Measurements from ENCODE around the gene GRK1.
"Not testable (repeated sequence)": the region's sequence is repeated elsewhere in the genome, so short reads cannot be mapped to it uniquely, and the experiment has no call there.

The GRK1 gene

GRCh38 chr13:113666951-113667701 is at the start of gene GRK1:
GRK1 (plus strand) TSS chr13:113667219; CDS start chr13:113667387, 168 bp downstream.
- Histone ChIP-seq H3K4me3 (ENCODE audit: low read depth in 1 of 5, low read length in 5 of 5) (no peak within 1 kb of the TSS), H3K9ac (ENCODE audit: low read length in 5 of 5) (no peak within 1 kb of the TSS), H3K9me3 (ENCODE audit: control insufficient read depth in 5 of 5, low read length in 5 of 5) (peaks cover 0 to 4% (median under 1%) of the 10 kb centered on the region in 5 donors), H3K27me3 (ENCODE audit: control insufficient read depth in 5 of 5, insufficient read depth in 4 of 5, low read length in 5 of 5) (peaks cover 0 to 13% (median 9%) of the 10 kb centered on the region in 5 donors), H3K36me3 (ENCODE audit: control insufficient read depth in 5 of 5, insufficient read depth in 5 of 5, low read length in 5 of 5) (no peaks in the 10 kb centered on the region), H3K4me1 (ENCODE audit: control insufficient read depth in 5 of 5, insufficient read depth in 5 of 5, low read length in 5 of 5) (no peaks in the 10 kb centered on the region), H3K27ac (ENCODE audit: low read depth, low read length) (no peak within 1 kb of the TSS)

- Histone ChIP-seq H3K36me3 (ENCODE audit: control insufficient read depth in 5 of 5, insufficient read depth in 5 of 5, low read length in 5 of 5) (peaks cover 0 to 26% (median 5%) of the 10 kb centered on the region in 5 donors), H3K9me3 (ENCODE audit: control insufficient read depth in 5 of 5, low read length in 5 of 5) (no peaks in the 10 kb centered on the region), H3K4me1 (ENCODE audit: control insufficient read depth in 5 of 5, insufficient read depth in 5 of 5, low read length in 5 of 5) (peaks cover 0 to 4% (median 0%) of the 10 kb centered on the region in 5 donors), H3K27me3 (ENCODE audit: control insufficient read depth in 5 of 5, insufficient read depth in 4 of 5, low read length in 5 of 5) (no peaks in the 10 kb centered on the region), H3K9ac (ENCODE audit: low read length in 5 of 5) (no peak overlapping the region), H3K4me3 (ENCODE audit: low read depth in 1 of 5, low read length in 5 of 5) (no peak overlapping the region), H3K27ac (ENCODE audit: low read depth, low read length) (no peak overlapping the region)
Observed at GRCh38 chr13:113617961-113618360, 49.1 kb upstream of the GRK1 start.

- Histone ChIP-seq H3K36me3 (ENCODE audit: control insufficient read depth in 5 of 5, insufficient read depth in 5 of 5, low read length in 5 of 5) (peaks cover 0 to 31% (median 10%) of the 10 kb centered on the region in 5 donors), H3K4me3 (ENCODE audit: low read depth in 1 of 5, low read length in 5 of 5) (no peak overlapping the region), H3K4me1 (ENCODE audit: control insufficient read depth in 5 of 5, insufficient read depth in 5 of 5, low read length in 5 of 5) (peaks cover 0 to 4% (median 0%) of the 10 kb centered on the region in 5 donors)
Observed at GRCh38 chr13:113618455-113618854, 48.6 kb upstream of the GRK1 start.

GRCh38 chr13:113620036-113620796 is 46.8 kb upstream of the GRK1 start:
- peaks cover 0 to 31% (median 17%) of the 10 kb centered on the region in 5 donors for H3K36me3 ChIP-seq (ENCODE audit: control insufficient read depth in 5 of 5, insufficient read depth in 5 of 5, low read length in 5 of 5)
- H3K4me3 ChIP-seq (ENCODE audit: low read depth in 1 of 5, low read length in 5 of 5): no peak overlapping the region
- H3K9me3 ChIP-seq (ENCODE audit: control insufficient read depth in 5 of 5, low read length in 5 of 5): no peaks in the 10 kb centered on the region
- no peak overlapping the region for H3K9ac ChIP-seq (ENCODE audit: low read length in 5 of 5)
- peaks cover 0 to 4% (median 0%) of the 10 kb centered on the region in 5 donors for H3K4me1 ChIP-seq (ENCODE audit: control insufficient read depth in 5 of 5, insufficient read depth in 5 of 5, low read length in 5 of 5)
- H3K27ac ChIP-seq (ENCODE audit: low read depth, low read length): no peak overlapping the region
- no peaks in the 10 kb centered on the region for H3K27me3 ChIP-seq (ENCODE audit: control insufficient read depth in 5 of 5, insufficient read depth in 4 of 5, low read length in 5 of 5)

More at GRCh38 chr13:113618455-113618854, 48.6 kb upstream of the GRK1 start:
- H3K9ac ChIP-seq (ENCODE audit: low read length in 5 of 5): no peak overlapping the region
- H3K27ac ChIP-seq (ENCODE audit: low read depth, low read length): no peak overlapping the region
- no peaks in the 10 kb centered on the region for H3K9me3 ChIP-seq (ENCODE audit: control insufficient read depth in 5 of 5, low read length in 5 of 5)
- no peaks in the 10 kb centered on the region for H3K27me3 ChIP-seq (ENCODE audit: control insufficient read depth in 5 of 5, insufficient read depth in 4 of 5, low read length in 5 of 5)

GRCh38 chr13:113621046-113621445 is 46.0 kb upstream of the GRK1 start:
- H3K9ac ChIP-seq (ENCODE audit: low read length in 5 of 5): no peak overlapping the region
- H3K27ac ChIP-seq (ENCODE audit: low read depth, low read length): no peak overlapping the region
- no peak overlapping the region for H3K4me3 ChIP-seq (ENCODE audit: low read depth in 1 of 5, low read length in 5 of 5)
- H3K9me3 ChIP-seq (ENCODE audit: control insufficient read depth in 5 of 5, low read length in 5 of 5): no peaks in the 10 kb centered on the region
- H3K36me3 ChIP-seq (ENCODE audit: control insufficient read depth in 5 of 5, insufficient read depth in 5 of 5, low read length in 5 of 5): peaks cover 0 to 29% (median 17%) of the 10 kb centered on the region in 5 donors
- no peaks in the 10 kb centered on the region for H3K27me3 ChIP-seq (ENCODE audit: control insufficient read depth in 5 of 5, insufficient read depth in 4 of 5, low read length in 5 of 5)
- H3K4me1 ChIP-seq (ENCODE audit: control insufficient read depth in 5 of 5, insufficient read depth in 5 of 5, low read length in 5 of 5): peaks cover 2 to 7% (median 2%) of the 10 kb centered on the region in 5 donors

GRCh38 chr13:113621498-113621897 is 45.5 kb upstream of the GRK1 start:
- not testable (repeated sequence) for H3K4me3 ChIP-seq (ENCODE audit: low read depth in 1 of 5, low read length in 5 of 5); H3K4me1 ChIP-seq (ENCODE audit: control insufficient read depth in 5 of 5, insufficient read depth in 5 of 5, low read length in 5 of 5); H3K27me3 ChIP-seq (ENCODE audit: control insufficient read depth in 5 of 5, insufficient read depth in 4 of 5, low read length in 5 of 5); H3K9me3 ChIP-seq (ENCODE audit: control insufficient read depth in 5 of 5, low read length in 5 of 5); H3K27ac ChIP-seq (ENCODE audit: low read depth, low read length); H3K9ac ChIP-seq (ENCODE audit: low read length in 5 of 5)
- peaks cover 0 to 29% (median 17%) of the 10 kb centered on the region in 5 donors for H3K36me3 ChIP-seq (ENCODE audit: control insufficient read depth in 5 of 5, insufficient read depth in 5 of 5, low read length in 5 of 5)

- not testable (repeated sequence) for H3K27ac ChIP-seq (ENCODE audit: low read depth, low read length); H3K27me3 ChIP-seq (ENCODE audit: control insufficient read depth in 5 of 5, insufficient read depth in 4 of 5, low read length in 5 of 5); H3K4me3 ChIP-seq (ENCODE audit: low read depth in 1 of 5, low read length in 5 of 5); H3K4me1 ChIP-seq (ENCODE audit: control insufficient read depth in 5 of 5, insufficient read depth in 5 of 5, low read length in 5 of 5); H3K9ac ChIP-seq (ENCODE audit: low read length in 5 of 5); H3K9me3 ChIP-seq (ENCODE audit: control insufficient read depth in 5 of 5, low read length in 5 of 5)
- H3K36me3 ChIP-seq (ENCODE audit: control insufficient read depth in 5 of 5, insufficient read depth in 5 of 5, low read length in 5 of 5): peaks cover 0 to 29% (median 17%) of the 10 kb centered on the region in 5 donors
Observed at GRCh38 chr13:113621986-113622550, 45.0 kb upstream of the GRK1 start.

- Histone ChIP-seq H3K9me3 (ENCODE audit: control insufficient read depth in 5 of 5, low read length in 5 of 5) (no peaks in the 10 kb centered on the region), H3K9ac (ENCODE audit: low read length in 5 of 5) (no peak overlapping the region), H3K36me3 (ENCODE audit: control insufficient read depth in 5 of 5, insufficient read depth in 5 of 5, low read length in 5 of 5) (peaks cover 0 to 33% (median 22%) of the 10 kb centered on the region in 5 donors), H3K27me3 (ENCODE audit: control insufficient read depth in 5 of 5, insufficient read depth in 4 of 5, low read length in 5 of 5) (no peaks in the 10 kb centered on the region), H3K4me1 (ENCODE audit: control insufficient read depth in 5 of 5, insufficient read depth in 5 of 5, low read length in 5 of 5) (peaks cover 2 to 8% (median 4%) of the 10 kb centered on the region in 5 donors), H3K4me3 (ENCODE audit: low read depth in 1 of 5, low read length in 5 of 5) (no peak overlapping the region), H3K27ac (ENCODE audit: low read depth, low read length) (no peak overlapping the region)
Observed at GRCh38 chr13:113622791-113623490, 44.1 kb upstream of the GRK1 start.

GRCh38 chr13:113623491-113624234 is 43.4 kb upstream of the GRK1 start:
- Histone ChIP-seq H3K27ac (ENCODE audit: low read depth, low read length) (no peak overlapping the region), H3K4me3 (ENCODE audit: low read depth in 1 of 5, low read length in 5 of 5) (no peak overlapping the region), H3K9me3 (ENCODE audit: control insufficient read depth in 5 of 5, low read length in 5 of 5) (no peaks in the 10 kb centered on the region), H3K36me3 (ENCODE audit: control insufficient read depth in 5 of 5, insufficient read depth in 5 of 5, low read length in 5 of 5) (peaks cover 0 to 40% (median 24%) of the 10 kb centered on the region in 5 donors), H3K4me1 (ENCODE audit: control insufficient read depth in 5 of 5, insufficient read depth in 5 of 5, low read length in 5 of 5) (peaks cover 2 to 8% (median 4%) of the 10 kb centered on the region in 5 donors), H3K27me3 (ENCODE audit: control insufficient read depth in 5 of 5, insufficient read depth in 4 of 5, low read length in 5 of 5) (no peaks in the 10 kb centered on the region), H3K9ac (ENCODE audit: low read length in 5 of 5) (no peak overlapping the region)
